A549 (cell line): ENCODE measurements around the gene MND1. TPM values are rescaled to one million over a fixed set of nuclear protein-coding genes. Genes with fewer than 3 reads are reported as not detected.

Experiments
- ATAC-seq, 2 experiments: fragments of 200-7000 bp in 1 of 2; fragments of >200 bp in 1 of 2; cut with Nextera tagmentation in 1 of 2; cut with Tn5 transposase in 1 of 2; 3 replicates each; pipeline versions ENCODE4 v1.8.0 to v1.9.1; 2018 to 2020; ENCODE audit warnings: mild to moderate bottlenecking in 1 of 2, moderate library complexity in 1 of 2
- CTCF ChIA-PET: fragments of 300-600 bp; sonication (Branson Sonifier 250); formaldehyde crosslinking; extraction: SDS; loops from one replicate; lab custom pipeline; 2021; ENCODE audit warnings: antibody characterized with exemption, inconsistent platforms; lab: Yijun Ruan, JAX
- POLR2A ChIA-PET: fragments of 350-600 bp; formaldehyde crosslinking; extraction: SDS; loops from one replicate; lab custom pipeline; 2021; ENCODE audit warnings: antibody characterized with exemption, inconsistent platforms; lab: Yijun Ruan, JAX
- DNase-seq, 2 experiments: peaks; one replicate each; pipeline versions ENCODE4 v3.0.0 to v3.0.0-alpha.2; 2011 to 2016; ENCODE audit warnings: low read depth in 1 of 2, low spot score in 1 of 2
- FAIRE-seq: peaks from 2 replicates; lab custom pipeline; 2011; peaks lifted over from hg19 to GRCh38; lab: Jason Lieb, UNC
- H3K27ac ChIP-seq, 2 experiments: fragments of >200 bp; sonication (Bioruptor Twin); formaldehyde crosslinking; 3 replicates each; pipeline ENCODE4 v1.5.1; 2016 to 2017
- H3K4me1 ChIP-seq: fragments of >200 bp; sonication (Bioruptor Twin); formaldehyde crosslinking; 3 replicates; pipeline ENCODE4 v1.6.1; 2016
- H3K4me2 ChIP-seq: fragments of >200 bp; sonication (Bioruptor Twin); formaldehyde crosslinking; 3 replicates; pipeline ENCODE4 v1.6.1; 2016
- H3K4me3 ChIP-seq: fragments of >200 bp; sonication (Bioruptor Twin); formaldehyde crosslinking; 3 replicates; pipeline ENCODE4 v1.5.1; 2016
- H3K9me3 ChIP-seq: fragments of >200 bp; sonication (Bioruptor Twin); formaldehyde crosslinking; 3 replicates; pipeline ENCODE4 v1.6.1; 2016
- CBX8 ChIP-seq: fragments of 200-600 bp; sonication (generic); IDR thresholded peaks from 2 replicates; pipeline ENCODE4 v1.6.1; 2016
- CEBPB ChIP-seq, 2 experiments: fragments of >200 bp in 1 of 2; sonication (Bioruptor Twin) in 1 of 2; formaldehyde crosslinking in 1 of 2; IDR thresholded peaks; 2 replicates each; pipeline ENCODE4 v1.6.1; 2012 to 2016
- EHMT2 ChIP-seq: fragments of 200-600 bp; sonication (generic); IDR thresholded peaks from 2 replicates; pipeline ENCODE4 v1.6.1; 2016; ENCODE audit warnings: antibody characterized with exemption, low read depth, mild to moderate bottlenecking, moderate library complexity
- FOSB ChIP-seq: fragments of 250-450 bp; sonication (Bioruptor Pico); IDR thresholded peaks from 2 replicates; pipeline ENCODE4 v1.5.0; 2020; ENCODE audit warnings: mild to moderate bottlenecking, moderate library complexity
- FOSL2 ChIP-seq, 2 experiments: fragments of 450-650 bp in 1 of 2; fragments of >200 bp in 1 of 2; sonication (Bioruptor Twin) in 1 of 2; formaldehyde crosslinking; IDR thresholded peaks; 2 replicates each; pipeline versions ENCODE4 v1.5.0 to v1.6.1; 2016 to 2020; ENCODE audit warnings: mild to moderate bottlenecking in 1 of 2, moderate library complexity in 1 of 2
- HES2 ChIP-seq: fragments of >200 bp; sonication (Bioruptor Twin); formaldehyde crosslinking; IDR thresholded peaks from 2 replicates; pipeline ENCODE4 v1.6.1; 2016
- HOXA7 ChIP-seq: fragments of 250-450 bp; sonication (Bioruptor Pico); IDR thresholded peaks from 2 replicates; pipeline ENCODE4 v1.5.0; 2020; ENCODE audit warnings: mild to moderate bottlenecking, moderate library complexity
- HOXB13 ChIP-seq: fragments of 250-450 bp; sonication (Bioruptor Pico); IDR thresholded peaks from 2 replicates; pipeline ENCODE4 v1.5.0; 2020; ENCODE audit warnings: low read depth, mild to moderate bottlenecking, moderate library complexity
- JUN ChIP-seq, 2 experiments: fragments of >200 bp; sonication (Bioruptor Twin); formaldehyde crosslinking; IDR thresholded peaks; 2 replicates in 1 of 2; 3 replicates in 1 of 2; pipeline ENCODE4 v1.6.1; 2016 to 2017
- JUNB ChIP-seq: fragments of >200 bp; sonication (Bioruptor Twin); formaldehyde crosslinking; IDR thresholded peaks from 2 replicates; pipeline ENCODE4 v1.6.1; 2016
- NFE2L2 ChIP-seq: fragments of 150-350 bp; conservative IDR thresholded peaks from 2 replicates; pipeline ENCODE4 v1.6.1; 2014; ENCODE audit warnings: low read length
- NPAS2 ChIP-seq: fragments of 250-450 bp; sonication (Bioruptor Pico); IDR thresholded peaks from 2 replicates; pipeline ENCODE4 v1.8.0; 2022; ENCODE audit warnings: mild to moderate bottlenecking, moderate library complexity, borderline replicate concordance
- REST ChIP-seq: fragments of 200-600 bp; sonication (generic); IDR thresholded peaks from 2 replicates; pipeline ENCODE4 v1.6.1; 2016; ENCODE audit warnings: antibody characterized with exemption, mild to moderate bottlenecking, moderate library complexity
- RFX5 ChIP-seq: fragments of 450-650 bp; IDR thresholded peaks from 2 replicates; pipeline ENCODE4 v1.7.1; 2014; ENCODE audit warnings: antibody characterized with exemption, mild to moderate bottlenecking, moderate library complexity
- WGBS: methylation state at CpG from one replicate; pipeline ENCODE4 v1.1.6; 2017; ENCODE audit errors: missing lambda C conversion rate; 5-methylcytosine and 5-hydroxymethylcytosine counted together
- polyA plus RNA-seq, 4 experiments: library from polyadenylated mRNA; depleted of rRNA in 3 of 4; stranded (reverse); fragments of >200 nt; fragmentation: RNase III in 1 of 4; extraction: RNeasy Plus Mini Kit Qiagen cat#74134 plus additional on column Dnase treatment in 1 of 4; gene quantifications; 2 replicates in 3 of 4; 3 replicates in 1 of 4; pipeline ENCODE4 v1.2.3, GENCODE V29; 2011 to 2017
- TF ChIP-seq, protein P1 (sequence below): IDR thresholded peaks from 2 replicates; pipeline ENCODE4 v1.6.1; 2012
- TF ChIP-seq, protein P2 (sequence below): fragments of 450-650 bp; IDR thresholded peaks from 2 replicates; pipeline ENCODE4 v1.6.1; 2014; ENCODE audit warnings: antibody characterized with exemption

The MND1 gene
- polyA plus RNA-seq, 2 of the 4 experiments (the other 2 are of a cell fraction): 16.3 to 16.6 TPM

- no peak overlapping the region for H3K27ac ChIP-seq
- POLR2A ChIA-PET: interaction anchor here (2.1 kb wide), 1 partner anchor 119 kb away, joined by 9 read pairs; the partner anchor contains the start of gene TMEM131L
- no peak for ATAC-seq
Measured at GRCh38 chr4:153347117-153347516, 2.6 kb downstream of the MND1 start.

GRCh38 chr4:153348006-153348405 is 3.5 kb downstream of the MND1 start:
- FAIRE-seq: no peak

More at GRCh38 chr4:153347117-153347516, 2.6 kb downstream of the MND1 start:
- Histone ChIP-seq H3K4me1 (peaks cover 12% of the 10 kb centered on the region; the same call in 2 of the 3 replicates), H3K9me3 (no peaks in the 10 kb centered on the region), H3K4me3 (no peak overlapping the region), H3K4me2 (no peak overlapping the region)
- DNase-seq (no peak), FAIRE-seq (no peak)
- CTCF ChIA-PET: interaction anchor here (0.6 to 2.9 kb wide), 4 partner anchors 10 to 227 kb away, joined by 3 to 16 read pairs (median 8); partner anchors contain the start of gene TMEM131L
- TF ChIP-seq CBX8: no peak

DNA sequence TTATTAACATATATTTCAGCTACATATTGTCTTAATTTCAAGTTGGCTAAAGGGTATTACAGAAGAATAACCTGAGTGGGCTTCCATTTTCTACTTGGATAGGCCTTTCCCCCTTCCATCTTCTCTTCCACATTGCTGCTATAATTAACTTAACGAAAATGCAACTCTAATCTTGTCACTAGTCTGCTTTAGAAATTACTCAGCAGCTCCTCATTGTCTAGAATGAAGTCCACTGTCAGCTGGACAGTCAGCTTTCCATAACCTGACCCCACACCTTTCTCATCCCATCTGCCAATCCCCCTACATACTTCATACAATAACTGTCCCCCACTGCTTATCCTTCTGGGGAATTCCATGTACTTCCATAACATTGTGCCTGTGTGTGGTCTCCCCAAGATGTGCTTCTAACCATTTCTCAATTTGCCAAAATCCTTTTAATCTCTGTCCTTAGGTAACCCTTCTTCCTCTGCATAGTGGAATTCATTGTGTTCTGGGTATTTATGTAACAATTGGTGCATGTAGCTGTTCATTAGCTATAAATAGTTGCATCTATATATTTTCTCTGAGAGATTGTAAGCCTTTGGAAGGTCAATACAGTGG is 4.8 kb downstream of the MND1 start:
- peaks cover 12% of the 10 kb centered on the region; the same call in 2 of the 3 replicates for H3K4me1 ChIP-seq
- H3K9me3 ChIP-seq: no peaks in the 10 kb centered on the region
- no peak overlapping the region for H3K4me3 ChIP-seq
- no peak overlapping the region for H3K4me2 ChIP-seq
- no peak for DNase-seq
- TF ChIP-seq HES2 (no peak), RFX5 (no peak), FOSL2 (IDR thresholded peaks at IDR 0.05) (no peak), FOSL2 (CRISPR knock-in tag; IDR thresholded peaks at IDR 0.05) (no peak), HOXB13 (CRISPR knock-in tag) (no peak), JUN (IDR thresholded peaks at IDR 0.05) (no peak)
- no peak overlapping the region for H3K27ac ChIP-seq
- ATAC-seq: no peak
- ChIA-PET CTCF (interaction anchor here (0.5 to 1.5 kb wide), 2 partner anchors 144 to 225 kb away, joined by 3 to 4 read pairs; no protein-coding TSS in a partner anchor), POLR2A (no interaction called here)
- FAIRE-seq: no peak
- WGBS: 92% methylated on average over 1 of the region's 1 CpG

More at GRCh38 chr4:153348006-153348405, 3.5 kb downstream of the MND1 start:
- WGBS: 75% methylated on average over 4 of the region's 4 CpGs
- no peak overlapping the region for H3K27ac ChIP-seq
- ChIA-PET POLR2A (no interaction called here), CTCF (interaction anchor here (0.6 to 1.5 kb wide), 2 partner anchors 167 to 226 kb away, joined by 3 to 4 read pairs; no protein-coding TSS in a partner anchor)
- TF ChIP-seq, protein P1, sequence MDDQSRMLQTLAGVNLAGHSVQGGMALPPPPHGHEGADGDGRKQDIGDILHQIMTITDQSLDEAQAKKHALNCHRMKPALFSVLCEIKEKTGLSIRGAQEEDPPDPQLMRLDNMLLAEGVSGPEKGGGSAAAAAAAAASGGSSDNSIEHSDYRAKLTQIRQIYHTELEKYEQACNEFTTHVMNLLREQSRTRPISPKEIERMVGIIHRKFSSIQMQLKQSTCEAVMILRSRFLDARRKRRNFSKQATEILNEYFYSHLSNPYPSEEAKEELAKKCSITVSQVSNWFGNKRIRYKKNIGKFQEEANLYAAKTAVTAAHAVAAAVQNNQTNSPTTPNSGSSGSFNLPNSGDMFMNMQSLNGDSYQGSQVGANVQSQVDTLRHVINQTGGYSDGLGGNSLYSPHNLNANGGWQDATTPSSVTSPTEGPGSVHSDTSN: no peak
- TF ChIP-seq HOXA7 (CRISPR knock-in tag) (no peak), REST (no peak), CEBPB (IDR thresholded peaks at IDR 0.05) (no peak)
- no peaks in the 10 kb centered on the region for H3K9me3 ChIP-seq
- no peak overlapping the region for H3K4me2 ChIP-seq
- DNase-seq (no peak), ATAC-seq (no peak)
- H3K4me1 ChIP-seq: peaks cover 12% of the 10 kb centered on the region; the same call in 2 of the 3 replicates
- no peak overlapping the region for H3K4me3 ChIP-seq

- no peak for ATAC-seq
- Histone ChIP-seq H3K4me2 (no peak overlapping the region), H3K4me1 (no peaks in the 10 kb centered on the region), H3K4me3 (no peak overlapping the region), H3K9me3 (no peaks in the 10 kb centered on the region)
- DNase-seq: no peak
- FAIRE-seq: no peak
- 97% methylated on average over 3 of the region's 3 CpGs for WGBS
- no peak for TF ChIP-seq REST
- no peak for TF ChIP-seq CBX8
- no peak for TF ChIP-seq NPAS2 (CRISPR knock-in tag)
- TF ChIP-seq JUNB: no peak
- no peak for TF ChIP-seq EHMT2
- TF ChIP-seq FOSB: no peak
- no peak for TF ChIP-seq NFE2L2
- TF ChIP-seq, protein P2, sequence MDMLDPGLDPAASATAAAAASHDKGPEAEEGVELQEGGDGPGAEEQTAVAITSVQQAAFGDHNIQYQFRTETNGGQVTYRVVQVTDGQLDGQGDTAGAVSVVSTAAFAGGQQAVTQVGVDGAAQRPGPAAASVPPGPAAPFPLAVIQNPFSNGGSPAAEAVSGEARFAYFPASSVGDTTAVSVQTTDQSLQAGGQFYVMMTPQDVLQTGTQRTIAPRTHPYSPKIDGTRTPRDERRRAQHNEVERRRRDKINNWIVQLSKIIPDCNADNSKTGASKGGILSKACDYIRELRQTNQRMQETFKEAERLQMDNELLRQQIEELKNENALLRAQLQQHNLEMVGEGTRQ: no peak
- TF ChIP-seq CEBPB (IDR thresholded peaks at IDR 0.05): no peak
- TF ChIP-seq, all 56 proteins: peak for 0
- ChIA-PET CTCF (interaction anchor here (1.0 to 1.8 kb wide), 2 partner anchors 12 to 212 kb away, joined by 3 to 4 read pairs; no protein-coding TSS in a partner anchor), POLR2A (no interaction called here)
- no peak overlapping the region for H3K27ac ChIP-seq
Measured at GRCh38 chr4:153362184-153362583, 17.7 kb downstream of the MND1 start.
